ENCODE results near the gene SNX10. TPM values are rescaled to one million over a fixed set of nuclear protein-coding genes. Genes with fewer than 3 reads are reported as not detected.

Gene SNX10
- polyA plus RNA-seq, 1 donor (not counting 4 experiments of a cell fraction or from before 2014, with no cell fraction given): 7.0 TPM

DNA sequence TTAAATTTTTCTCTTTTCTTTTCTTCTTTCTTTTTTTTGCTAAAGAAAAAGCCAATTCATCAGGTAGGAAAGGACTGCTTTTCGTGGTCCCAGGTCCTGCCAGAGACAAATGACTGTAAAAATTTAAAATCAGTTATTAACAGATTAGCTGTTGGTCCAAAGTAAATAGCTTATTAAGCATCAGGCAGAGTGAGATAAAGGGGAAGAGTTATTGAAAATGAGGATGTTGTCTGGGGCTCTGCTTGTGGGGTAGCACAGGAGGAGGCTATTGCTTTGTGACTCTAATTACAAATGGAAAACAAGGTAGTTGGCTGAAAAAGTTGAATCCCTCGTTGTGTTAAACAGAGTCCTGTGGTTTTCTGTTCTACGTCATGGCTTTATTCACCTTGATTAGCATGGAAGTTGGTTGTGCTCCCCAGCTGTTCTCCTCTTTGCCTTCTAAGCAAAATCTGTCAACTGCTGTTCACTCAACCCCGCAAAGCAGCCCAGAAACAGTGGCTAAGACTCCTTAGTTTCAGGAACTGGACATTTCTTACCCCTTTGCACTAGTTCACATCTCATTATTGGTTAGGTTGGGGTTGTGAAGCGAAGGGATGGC, 128.9 kb downstream of the SNX10 start:
- no peak overlapping the region for H3K4me3 ChIP-seq (ENCODE audit: control insufficient read depth in 2 of 3, extremely low read depth in 1 of 3, insufficient read depth in 2 of 3, low read depth in 1 of 3, low read length in 3 of 3)
- no peak for DNase-seq (ENCODE audit: low read depth, low spot score)

DNA sequence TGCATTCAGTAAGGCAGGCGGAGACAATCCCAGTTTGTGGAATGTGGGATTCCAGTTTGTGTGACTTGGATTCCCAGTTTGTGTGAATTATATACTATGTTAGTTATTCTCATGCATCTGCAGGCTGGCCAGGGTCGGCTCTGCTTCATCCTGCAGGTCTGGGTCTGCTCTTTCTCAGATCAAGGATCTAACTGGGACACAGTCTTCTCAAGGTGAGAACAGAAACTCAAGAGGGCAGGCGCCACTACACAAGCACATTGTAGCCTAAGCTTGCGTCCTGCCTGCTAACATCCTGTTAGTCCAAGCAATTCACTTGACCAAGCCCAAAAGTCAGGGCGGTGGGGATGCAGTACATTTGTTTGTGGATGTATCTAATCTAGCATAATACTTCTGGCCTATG, 131.1 kb downstream of the SNX10 start:
- H3K9me3 ChIP-seq (ENCODE audit: control insufficient read depth, low read depth, low read length): no peaks in the 10 kb centered on the region
- H3K79me2 ChIP-seq (ENCODE audit: control insufficient read depth, insufficient read depth, low read length): no peaks in the 10 kb centered on the region
- H3K4me1 ChIP-seq (ENCODE audit: control insufficient read depth, extremely low read depth, insufficient read depth, low read length): no peaks in the 10 kb centered on the region
- no peak overlapping the region for H2AFZ ChIP-seq (ENCODE audit: control insufficient read depth, low read length)
- H3K9me1 ChIP-seq (ENCODE audit: control insufficient read depth, extremely low read depth, insufficient read depth, low read length): no peaks in the 10 kb centered on the region
- DNase-seq (ENCODE audit: low read depth, low spot score) (no peak), FAIRE-seq (no peak)
- TF ChIP-seq EZH2 (IDR thresholded peaks at IDR 0.05; ENCODE audit: low read length): no peak
- TF ChIP-seq, protein P1, sequence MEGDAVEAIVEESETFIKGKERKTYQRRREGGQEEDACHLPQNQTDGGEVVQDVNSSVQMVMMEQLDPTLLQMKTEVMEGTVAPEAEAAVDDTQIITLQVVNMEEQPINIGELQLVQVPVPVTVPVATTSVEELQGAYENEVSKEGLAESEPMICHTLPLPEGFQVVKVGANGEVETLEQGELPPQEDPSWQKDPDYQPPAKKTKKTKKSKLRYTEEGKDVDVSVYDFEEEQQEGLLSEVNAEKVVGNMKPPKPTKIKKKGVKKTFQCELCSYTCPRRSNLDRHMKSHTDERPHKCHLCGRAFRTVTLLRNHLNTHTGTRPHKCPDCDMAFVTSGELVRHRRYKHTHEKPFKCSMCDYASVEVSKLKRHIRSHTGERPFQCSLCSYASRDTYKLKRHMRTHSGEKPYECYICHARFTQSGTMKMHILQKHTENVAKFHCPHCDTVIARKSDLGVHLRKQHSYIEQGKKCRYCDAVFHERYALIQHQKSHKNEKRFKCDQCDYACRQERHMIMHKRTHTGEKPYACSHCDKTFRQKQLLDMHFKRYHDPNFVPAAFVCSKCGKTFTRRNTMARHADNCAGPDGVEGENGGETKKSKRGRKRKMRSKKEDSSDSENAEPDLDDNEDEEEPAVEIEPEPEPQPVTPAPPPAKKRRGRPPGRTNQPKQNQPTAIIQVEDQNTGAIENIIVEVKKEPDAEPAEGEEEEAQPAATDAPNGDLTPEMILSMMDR (optimal IDR thresholded peaks at IDR 0.05 in 1 of 3, IDR thresholded peaks at IDR 0.05 in 1 of 3, conservative IDR thresholded peaks at IDR 0.05 in 1 of 3; ENCODE audit: extremely low read depth in 1 of 3, insufficient read depth in 2 of 3, low read length in 3 of 3): no peak
- no peak overlapping the region for H3K4me3 ChIP-seq (ENCODE audit: control insufficient read depth in 2 of 3, extremely low read depth in 1 of 3, insufficient read depth in 2 of 3, low read depth in 1 of 3, low read length in 3 of 3)
- H4K20me1 ChIP-seq (ENCODE audit: control insufficient read depth, extremely low read depth, insufficient read depth, low read length): no peaks in the 10 kb centered on the region
- no peak overlapping the region for H3K27ac ChIP-seq (ENCODE audit: control insufficient read depth, insufficient read depth, low read length)
- no peak overlapping the region for H3K4me2 ChIP-seq (ENCODE audit: control insufficient read depth, extremely low read depth, insufficient read depth, low read depth, low read length)
- dilution Hi-C loops (cut with MboI; ENCODE audit: extremely low pct_ligation_motif_present, low sequenced_read_pairs): no loop called here
- no peaks in the 10 kb centered on the region for H3K36me3 ChIP-seq (ENCODE audit: control insufficient read depth in 2 of 2, extremely low read depth in 1 of 2, insufficient read depth in 2 of 2, low read length in 2 of 2)
- no peaks in the 10 kb centered on the region for H3K27me3 ChIP-seq (ENCODE audit: control insufficient read depth, extremely low read depth, insufficient read depth, low read length)
- no peak overlapping the region for H3K9ac ChIP-seq (ENCODE audit: control insufficient read depth, extremely low read depth, insufficient read depth, low read length)

More for the DNA sequence above, 128.9 kb downstream of the SNX10 start:
- Histone ChIP-seq H3K9me1 (ENCODE audit: control insufficient read depth, extremely low read depth, insufficient read depth, low read length) (no peaks in the 10 kb centered on the region), H3K4me1 (ENCODE audit: control insufficient read depth, extremely low read depth, insufficient read depth, low read length) (no peaks in the 10 kb centered on the region), H3K27me3 (ENCODE audit: control insufficient read depth, extremely low read depth, insufficient read depth, low read length) (no peaks in the 10 kb centered on the region), H4K20me1 (ENCODE audit: control insufficient read depth, extremely low read depth, insufficient read depth, low read length) (no peaks in the 10 kb centered on the region), H3K36me3 (ENCODE audit: control insufficient read depth in 2 of 2, extremely low read depth in 1 of 2, insufficient read depth in 2 of 2, low read length in 2 of 2) (no peaks in the 10 kb centered on the region), H3K9me3 (ENCODE audit: control insufficient read depth, low read depth, low read length) (no peaks in the 10 kb centered on the region), H3K79me2 (ENCODE audit: control insufficient read depth, insufficient read depth, low read length) (no peaks in the 10 kb centered on the region), H3K9ac (ENCODE audit: control insufficient read depth, extremely low read depth, insufficient read depth, low read length) (no peak overlapping the region), H3K4me2 (ENCODE audit: control insufficient read depth, extremely low read depth, insufficient read depth, low read depth, low read length) (no peak overlapping the region), H2AFZ (ENCODE audit: control insufficient read depth, low read length) (no peak overlapping the region), H3K27ac (ENCODE audit: control insufficient read depth, insufficient read depth, low read length) (no peak overlapping the region)
- no peak for FAIRE-seq
- TF ChIP-seq EZH2 (IDR thresholded peaks at IDR 0.05; ENCODE audit: low read length): no peak
- TF ChIP-seq, protein P1 (optimal IDR thresholded peaks at IDR 0.05 in 1 of 3, IDR thresholded peaks at IDR 0.05 in 1 of 3, conservative IDR thresholded peaks at IDR 0.05 in 1 of 3; ENCODE audit: extremely low read depth in 1 of 3, insufficient read depth in 2 of 3, low read length in 3 of 3): no peak
- dilution Hi-C loops (cut with MboI; ENCODE audit: extremely low pct_ligation_motif_present, low sequenced_read_pairs): no loop called here

Measured in keratinocyte (primary cell).